ENCODE data around the gene MAST4.
A peak's percentile ranks its signal among the peaks of the same experiment; 100 is the strongest.

Gene MAST4

GRCh38 chr5:67173959-67174358 is 577.8 kb downstream of the MAST4 start:
- DNase-seq = no peak

DNA sequence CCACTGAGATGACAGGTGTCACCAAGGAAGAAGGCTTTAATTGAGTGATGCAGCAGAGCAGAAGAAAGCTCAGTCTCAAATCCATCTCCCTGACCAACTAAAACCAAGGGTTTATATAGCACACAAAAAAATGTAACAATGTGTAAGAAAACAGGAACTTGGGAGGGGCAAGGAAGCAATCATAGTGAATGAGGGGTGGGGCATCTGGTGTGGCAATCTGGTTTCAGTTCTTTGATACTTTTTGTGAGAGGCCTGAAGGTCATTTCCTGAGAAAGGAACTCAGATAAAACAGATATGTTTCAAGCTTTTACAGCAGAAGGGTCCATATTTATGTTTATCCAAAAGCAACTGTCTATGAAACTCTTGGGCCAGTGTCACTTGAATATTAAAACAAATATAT is 580.7 kb downstream of the MAST4 start:
- peak in 1 of 2 donors; percentile 37 for DNase-seq

- DNase-seq = no peak
Measured at GRCh38 chr5:67178085-67178484, 581.9 kb downstream of the MAST4 start.

- no peak for DNase-seq
Measured at GRCh38 chr5:67178966-67179365, 582.8 kb downstream of the MAST4 start.

DNA sequence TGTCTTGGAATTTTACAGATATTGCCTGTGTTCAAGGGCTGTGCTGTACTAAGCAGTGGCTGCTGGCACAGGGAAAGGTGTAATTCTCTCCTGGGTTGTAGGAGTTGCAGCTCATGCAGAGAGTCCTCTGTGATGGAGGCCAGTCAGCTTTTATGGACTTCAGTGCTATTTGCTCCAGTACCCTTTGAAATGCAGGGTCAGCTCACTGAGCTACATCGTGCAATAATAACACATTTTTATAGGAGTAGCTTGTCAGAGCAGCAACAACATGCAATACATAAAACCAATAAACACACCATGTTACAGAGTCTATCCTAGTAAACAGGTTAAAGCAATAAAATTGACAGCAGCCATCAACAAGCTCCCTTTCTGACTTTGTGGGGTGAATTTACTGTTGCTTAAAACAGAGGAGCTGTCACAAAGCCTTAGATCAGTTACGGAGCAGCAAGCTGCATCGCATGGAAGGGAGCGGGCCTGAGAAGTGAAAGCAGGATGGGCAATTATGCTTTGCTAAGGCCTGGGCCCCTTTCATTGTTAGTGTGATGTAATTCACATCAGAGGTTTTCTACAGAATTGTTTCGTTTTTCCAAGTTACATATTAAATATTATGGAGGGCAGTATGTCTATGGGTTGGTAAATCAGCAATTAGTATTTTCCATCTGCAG is 583.6 kb downstream of the MAST4 start:
- no peak for DNase-seq

GRCh38 chr5:67181648-67182221 is 585.5 kb downstream of the MAST4 start:
- DNase-seq = peak in 1 of 2 donors; percentile 39

DNA sequence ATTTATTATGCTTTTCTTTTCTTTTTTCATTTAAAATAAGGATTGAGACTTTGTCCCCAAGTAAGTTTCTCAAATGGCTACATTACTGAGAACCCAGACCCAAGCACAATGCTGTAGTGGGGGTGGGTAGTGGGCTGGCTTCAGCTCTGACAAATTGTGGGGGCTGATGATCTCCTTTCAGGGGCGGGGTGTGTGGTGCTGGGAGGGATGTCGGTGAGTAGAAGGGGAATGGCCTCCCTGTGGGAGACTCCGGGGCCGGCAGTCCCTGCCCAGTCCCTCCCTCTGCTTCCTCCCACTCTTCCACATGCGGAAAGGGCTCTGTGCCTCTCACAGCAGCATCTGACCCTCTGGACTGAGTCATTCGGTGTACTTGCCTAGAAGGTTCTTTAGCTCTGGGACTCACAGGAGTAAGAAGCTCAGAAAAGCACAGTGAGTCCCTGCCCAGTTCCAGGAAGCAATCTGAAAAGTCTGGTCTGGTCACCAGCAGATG is 586.2 kb downstream of the MAST4 start:
- peak in 1 of 2 donors; percentile 24 for DNase-seq

- DNase-seq = no peak
Measured at GRCh38 chr5:67183859-67184258, 587.7 kb downstream of the MAST4 start.

DNA sequence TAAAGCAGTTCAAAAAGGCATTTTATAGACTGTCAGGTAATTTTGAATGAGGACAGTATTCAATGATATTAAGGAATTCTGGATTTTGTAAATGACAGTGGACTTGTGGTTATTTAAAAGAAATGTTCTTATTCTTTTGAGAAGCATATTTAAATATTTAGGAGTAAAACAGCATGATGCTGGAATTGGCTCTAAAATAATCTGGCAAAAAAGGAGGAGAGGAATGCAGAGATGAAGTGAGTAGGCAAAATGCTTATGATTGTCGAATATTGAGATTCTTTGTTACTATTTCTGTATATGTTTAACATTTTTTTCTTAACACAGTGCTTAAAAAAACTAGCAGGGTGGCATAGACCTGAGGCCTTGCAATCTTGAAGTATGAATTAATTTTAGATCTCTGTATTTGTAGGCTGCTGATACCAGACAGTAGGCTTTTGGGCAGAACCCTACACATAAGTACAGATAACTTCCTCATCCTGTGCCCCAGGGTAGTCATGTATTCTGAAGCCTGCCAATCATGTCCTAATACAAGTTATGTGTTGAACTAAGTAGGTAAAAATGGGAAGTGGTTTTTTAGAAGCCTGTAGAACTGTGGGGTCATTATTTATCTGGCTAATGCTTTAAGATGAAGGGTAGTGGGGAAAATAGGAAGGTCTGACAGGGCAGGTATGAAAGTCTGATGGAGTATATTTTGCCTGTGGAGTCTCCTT is 591.0 kb downstream of the MAST4 start:
- peak in 1 of 2 donors; percentile 46 for DNase-seq

- no peak for DNase-seq
Measured at GRCh38 chr5:67188274-67189078, 592.3 kb downstream of the MAST4 start.

DNA sequence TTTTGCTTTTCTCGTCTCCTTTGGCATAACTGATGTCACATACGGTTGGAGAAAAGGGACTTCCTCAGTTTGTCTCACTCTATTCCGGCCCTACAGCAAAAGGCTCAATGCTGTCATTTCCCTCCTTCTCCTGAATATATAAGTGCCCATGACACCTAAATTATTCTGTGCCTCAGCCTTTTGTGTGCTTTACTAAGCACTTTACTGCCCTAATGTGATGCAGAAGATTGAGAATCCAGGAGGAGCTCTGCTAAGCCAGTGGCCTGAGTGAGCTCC is 592.8 kb downstream of the MAST4 start:
- no peak for DNase-seq

- DNase-seq = no peak
Measured at GRCh38 chr5:67189931-67190330, 593.7 kb downstream of the MAST4 start.

- no peak for DNase-seq
Measured at GRCh38 chr5:67190410-67190809, 594.2 kb downstream of the MAST4 start.

GRCh38 chr5:67190861-67191260 is 594.7 kb downstream of the MAST4 start:
- DNase-seq = no peak

- no peak for DNase-seq
Measured at GRCh38 chr5:67192719-67193438, 596.7 kb downstream of the MAST4 start.

DNA sequence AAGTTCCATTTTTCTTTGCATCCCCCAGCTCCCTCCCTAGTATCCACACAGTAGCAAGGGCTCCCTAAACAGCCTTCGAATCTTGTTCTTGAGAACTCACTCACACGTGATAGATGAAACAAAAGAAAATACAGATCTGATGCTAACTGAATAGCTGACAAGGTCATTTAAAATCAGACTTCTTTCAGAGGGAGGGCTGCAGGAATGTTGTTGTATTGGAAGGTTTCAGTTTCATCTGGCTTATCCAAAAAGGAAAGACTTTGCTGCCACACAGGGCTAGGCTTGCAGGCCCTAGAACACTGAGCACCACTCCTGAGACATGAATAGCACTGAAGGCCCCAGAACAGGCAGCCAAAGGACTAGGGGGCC is 597.2 kb downstream of the MAST4 start:
- no peak for DNase-seq

GRCh38 chr5:67194166-67194565 is 598.0 kb downstream of the MAST4 start:
- DNase-seq = peak in 1 of 2 donors; percentile 27

GRCh38 chr5:67195406-67196275 is 599.4 kb downstream of the MAST4 start:
- DNase-seq = no peak

DNA sequence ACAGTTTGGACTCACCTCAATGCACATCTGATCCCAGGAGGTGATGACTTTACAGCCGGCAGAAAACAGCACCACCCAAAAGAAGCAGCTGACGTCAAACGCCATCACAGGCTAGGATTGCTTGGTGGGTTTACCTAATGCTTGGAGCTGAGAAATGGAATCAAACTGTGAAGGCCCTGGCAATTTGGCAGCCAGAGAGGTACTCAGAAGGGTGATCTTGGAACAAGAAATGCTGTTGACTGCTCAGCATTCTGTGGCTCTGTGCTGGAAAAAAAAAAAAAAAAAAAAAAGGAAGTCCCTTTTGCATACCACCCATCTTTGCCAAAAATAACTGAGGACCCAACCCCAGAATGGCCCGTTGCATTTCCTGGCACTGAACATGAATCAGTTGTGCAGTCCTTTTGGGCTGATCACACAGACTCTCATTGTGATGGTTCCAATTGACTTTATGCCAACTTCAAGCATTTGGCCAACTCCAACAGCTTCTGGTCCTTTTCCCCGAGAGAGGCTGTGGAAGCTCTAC is 600.4 kb downstream of the MAST4 start, which contains the start of gene CD180:
Gene CD180 (minus strand): TSS at position 263 of the 523 bp plus-strand sequence. CDS start 158 bp downstream, at position 105.
- DNase-seq = peak in 1 of 2 donors; percentile 37

DNA sequence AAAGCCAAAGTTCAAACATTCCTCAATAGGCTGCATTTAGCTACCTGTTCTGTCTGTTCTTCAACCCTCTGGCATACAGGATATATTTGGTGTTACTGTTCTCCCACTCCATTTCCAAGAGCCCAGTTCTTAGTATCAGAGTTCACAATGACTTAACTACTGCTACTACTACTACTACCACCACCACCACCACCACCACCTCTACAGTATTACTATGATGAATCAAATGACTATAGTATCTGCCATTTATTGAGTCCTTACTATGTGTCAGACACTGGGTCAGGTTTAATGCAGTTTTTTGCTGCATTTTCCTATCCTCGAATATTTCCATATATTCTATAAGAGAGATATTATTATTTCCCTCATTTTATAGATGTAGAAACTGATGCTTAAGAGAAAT is 601.3 kb downstream of the MAST4 start:
- no peak for DNase-seq

DNA sequence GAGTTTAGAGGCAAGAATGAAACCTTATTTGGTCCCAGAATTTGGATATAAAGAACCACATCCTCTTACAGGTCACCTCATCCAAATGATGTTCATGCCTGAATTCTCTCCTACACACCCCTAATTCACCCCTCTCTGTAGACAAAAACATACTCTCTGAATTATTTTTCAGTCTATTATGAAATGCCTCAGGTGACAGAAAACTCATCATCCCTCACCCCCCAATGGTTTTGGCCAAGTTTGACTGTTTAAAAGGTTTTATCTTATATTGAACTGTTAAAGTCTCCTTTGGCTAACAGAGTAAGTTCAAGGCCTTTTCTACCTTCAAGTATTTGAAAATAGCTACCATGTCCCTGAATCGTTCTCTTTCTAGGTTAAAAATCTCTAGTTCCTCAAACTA is 602.7 kb downstream of the MAST4 start:
- no peak for DNase-seq

All from CD4-positive, alpha-beta T cell treated with Interferon alpha-2 for 1 hour (primary cell).